ENCODE measurements around the gene AKR1C2.
"Not testable (repeated sequence)": the region's sequence is repeated elsewhere in the genome, so short reads cannot be mapped to it uniquely, and the experiment has no call there.

The AKR1C2 gene

DNA sequence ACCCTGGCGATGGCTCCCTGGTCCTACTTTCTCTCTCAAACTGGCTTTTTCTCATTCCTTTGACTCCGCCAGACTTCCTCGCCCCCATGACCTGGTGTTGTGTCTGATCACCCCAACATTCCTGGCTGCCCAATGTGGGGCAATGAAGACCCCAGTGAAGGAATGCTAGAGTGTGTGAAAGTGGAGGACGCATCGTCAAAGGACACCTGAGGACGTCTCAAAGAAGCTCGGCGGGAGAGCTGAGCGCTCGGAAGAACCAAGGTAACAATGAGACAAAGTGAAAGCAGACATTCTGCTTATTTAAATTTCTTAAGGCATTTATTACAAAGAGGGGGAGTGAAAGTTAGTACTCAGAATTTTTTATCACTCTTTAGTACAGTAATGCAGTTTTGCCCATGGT lies 31.7 kb upstream of the AKR1C2 start:
- Histone ChIP-seq H3K9me2 (replicated peaks; ENCODE audit: insufficient read depth, low read length) (no peaks in the 10 kb centered on the region), H3K4me2 (ENCODE audit: low read depth, low read length, poor library complexity, severe bottlenecking) (no peak overlapping the region), H3F3A (ENCODE audit: insufficient read depth) (no peaks in the 10 kb centered on the region), H3K9me3 (ENCODE audit: insufficient read depth, low read length) (no peaks in the 10 kb centered on the region), H2AFZ (ENCODE audit: low read depth, low read length, severe bottlenecking) (no peak overlapping the region), H4K20me1 (ENCODE audit: low read depth, low read length) (no peaks in the 10 kb centered on the region), H3K36me3 (ENCODE audit: low read length) (no peaks in the 10 kb centered on the region), H3K4me3 (ENCODE audit: insufficient read depth, low read length, poor library complexity, severe bottlenecking) (no peak overlapping the region), H3K79me2 (ENCODE audit: insufficient read depth, low read length) (no peaks in the 10 kb centered on the region), H3K9ac (ENCODE audit: low read length) (no peak overlapping the region), H3K27me3 (ENCODE audit: low read length) (no peaks in the 10 kb centered on the region), H3K27ac (ENCODE audit: low read depth, low read length) (no peak overlapping the region)
- TF ChIP-seq, protein P1, sequence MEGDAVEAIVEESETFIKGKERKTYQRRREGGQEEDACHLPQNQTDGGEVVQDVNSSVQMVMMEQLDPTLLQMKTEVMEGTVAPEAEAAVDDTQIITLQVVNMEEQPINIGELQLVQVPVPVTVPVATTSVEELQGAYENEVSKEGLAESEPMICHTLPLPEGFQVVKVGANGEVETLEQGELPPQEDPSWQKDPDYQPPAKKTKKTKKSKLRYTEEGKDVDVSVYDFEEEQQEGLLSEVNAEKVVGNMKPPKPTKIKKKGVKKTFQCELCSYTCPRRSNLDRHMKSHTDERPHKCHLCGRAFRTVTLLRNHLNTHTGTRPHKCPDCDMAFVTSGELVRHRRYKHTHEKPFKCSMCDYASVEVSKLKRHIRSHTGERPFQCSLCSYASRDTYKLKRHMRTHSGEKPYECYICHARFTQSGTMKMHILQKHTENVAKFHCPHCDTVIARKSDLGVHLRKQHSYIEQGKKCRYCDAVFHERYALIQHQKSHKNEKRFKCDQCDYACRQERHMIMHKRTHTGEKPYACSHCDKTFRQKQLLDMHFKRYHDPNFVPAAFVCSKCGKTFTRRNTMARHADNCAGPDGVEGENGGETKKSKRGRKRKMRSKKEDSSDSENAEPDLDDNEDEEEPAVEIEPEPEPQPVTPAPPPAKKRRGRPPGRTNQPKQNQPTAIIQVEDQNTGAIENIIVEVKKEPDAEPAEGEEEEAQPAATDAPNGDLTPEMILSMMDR (IDR thresholded peaks at IDR 0.05; ENCODE audit: insufficient read depth, low read length, poor library complexity, severe bottlenecking) = no peak
- no peak for TF ChIP-seq EZH2phosphoT487 (conservative IDR thresholded peaks at IDR 0.05; ENCODE audit: low read length)

DNA sequence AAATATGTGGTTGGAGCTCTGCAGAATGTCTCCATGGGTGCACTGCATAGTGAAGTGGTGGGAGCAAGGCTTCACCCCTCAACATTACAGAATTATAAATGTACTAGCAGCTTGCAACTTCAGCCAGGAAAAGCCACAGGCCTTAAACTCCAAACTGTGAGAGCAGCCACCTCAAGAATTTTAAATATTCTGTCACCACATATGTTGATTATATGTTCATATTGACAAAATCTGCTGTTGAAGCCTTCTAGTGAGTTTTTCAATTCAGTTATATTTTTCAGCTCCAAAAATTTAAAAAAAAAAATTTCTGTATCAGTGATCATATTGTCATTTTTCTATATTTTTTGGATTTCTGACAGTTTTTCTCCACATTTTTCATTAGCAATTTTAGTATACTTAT lies 30.9 kb upstream of the AKR1C2 start:
- H3K79me2 ChIP-seq (ENCODE audit: insufficient read depth, low read length) = no peaks in the 10 kb centered on the region
- no peaks in the 10 kb centered on the region for H4K20me1 ChIP-seq (ENCODE audit: low read depth, low read length)
- no peaks in the 10 kb centered on the region for H3K9me3 ChIP-seq (ENCODE audit: insufficient read depth, low read length)
- TF ChIP-seq, protein P1 (IDR thresholded peaks at IDR 0.05; ENCODE audit: insufficient read depth, low read length, poor library complexity, severe bottlenecking) = no peak
- no peak for TF ChIP-seq EZH2phosphoT487 (conservative IDR thresholded peaks at IDR 0.05; ENCODE audit: low read length)
- H3K4me3 ChIP-seq (ENCODE audit: insufficient read depth, low read length, poor library complexity, severe bottlenecking) = no peak overlapping the region
- H3K4me2 ChIP-seq (ENCODE audit: low read depth, low read length, poor library complexity, severe bottlenecking) = no peak overlapping the region
- no peaks in the 10 kb centered on the region for H3K9me2 ChIP-seq (replicated peaks; ENCODE audit: insufficient read depth, low read length)
- H3F3A ChIP-seq (ENCODE audit: insufficient read depth) = no peaks in the 10 kb centered on the region
- no peak overlapping the region for H2AFZ ChIP-seq (ENCODE audit: low read depth, low read length, severe bottlenecking)
- no peak overlapping the region for H3K27ac ChIP-seq (ENCODE audit: low read depth, low read length)
- no peak overlapping the region for H3K9ac ChIP-seq (ENCODE audit: low read length)
- H3K27me3 ChIP-seq (ENCODE audit: low read length) = no peaks in the 10 kb centered on the region
- no peaks in the 10 kb centered on the region for H3K36me3 ChIP-seq (ENCODE audit: low read length)

DNA sequence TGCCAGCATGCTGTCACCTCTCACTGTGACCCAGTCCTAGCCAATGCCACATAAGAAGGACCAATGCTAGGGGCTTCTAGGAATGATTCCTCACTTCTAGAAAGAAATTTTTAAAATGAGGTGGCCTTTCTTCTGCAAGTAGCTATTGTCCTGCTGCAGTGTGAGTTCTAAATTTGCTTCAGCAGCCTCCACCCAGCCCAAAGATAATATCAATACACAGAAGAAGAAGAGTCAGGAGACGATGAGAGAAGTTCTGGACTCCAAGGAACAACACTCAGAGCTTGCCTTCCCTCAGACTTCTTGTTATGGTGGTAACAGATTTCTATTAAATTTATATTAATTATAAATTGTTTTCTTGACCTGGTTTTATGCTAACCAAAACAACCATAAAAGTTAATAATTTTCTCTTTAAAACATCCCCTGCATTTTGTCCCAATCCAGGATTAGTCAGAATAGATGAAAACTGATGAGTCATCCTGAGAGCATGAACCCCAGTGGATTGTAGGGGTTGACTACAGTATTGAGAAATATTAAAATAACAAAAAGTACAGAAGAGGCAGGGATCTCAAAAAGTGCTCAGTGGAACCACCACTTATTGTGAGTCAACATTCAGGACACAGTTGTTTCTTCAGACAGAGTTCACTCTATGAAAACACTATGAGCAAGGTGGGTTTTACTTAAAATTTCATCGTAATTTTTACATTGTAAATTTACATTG lies 29.6 kb upstream of the AKR1C2 start:
- TF ChIP-seq EZH2phosphoT487 (conservative IDR thresholded peaks at IDR 0.05; ENCODE audit: low read length) = no peak
- TF ChIP-seq, protein P1 (IDR thresholded peaks at IDR 0.05; ENCODE audit: insufficient read depth, low read length, poor library complexity, severe bottlenecking) = no peak
- no peaks in the 10 kb centered on the region for H3K36me3 ChIP-seq (ENCODE audit: low read length)
- no peaks in the 10 kb centered on the region for H3F3A ChIP-seq (ENCODE audit: insufficient read depth)
- no peak overlapping the region for H3K27ac ChIP-seq (ENCODE audit: low read depth, low read length)
- no peak overlapping the region for H2AFZ ChIP-seq (ENCODE audit: low read depth, low read length, severe bottlenecking)
- no peak overlapping the region for H3K4me2 ChIP-seq (ENCODE audit: low read depth, low read length, poor library complexity, severe bottlenecking)
- no peaks in the 10 kb centered on the region for H3K79me2 ChIP-seq (ENCODE audit: insufficient read depth, low read length)
- H3K9me3 ChIP-seq (ENCODE audit: insufficient read depth, low read length) = no peaks in the 10 kb centered on the region
- no peaks in the 10 kb centered on the region for H3K9me2 ChIP-seq (replicated peaks; ENCODE audit: insufficient read depth, low read length)
- no peak overlapping the region for H3K9ac ChIP-seq (ENCODE audit: low read length)
- H3K4me3 ChIP-seq (ENCODE audit: insufficient read depth, low read length, poor library complexity, severe bottlenecking) = no peak overlapping the region
- H4K20me1 ChIP-seq (ENCODE audit: low read depth, low read length) = no peaks in the 10 kb centered on the region
- no peaks in the 10 kb centered on the region for H3K27me3 ChIP-seq (ENCODE audit: low read length)

DNA sequence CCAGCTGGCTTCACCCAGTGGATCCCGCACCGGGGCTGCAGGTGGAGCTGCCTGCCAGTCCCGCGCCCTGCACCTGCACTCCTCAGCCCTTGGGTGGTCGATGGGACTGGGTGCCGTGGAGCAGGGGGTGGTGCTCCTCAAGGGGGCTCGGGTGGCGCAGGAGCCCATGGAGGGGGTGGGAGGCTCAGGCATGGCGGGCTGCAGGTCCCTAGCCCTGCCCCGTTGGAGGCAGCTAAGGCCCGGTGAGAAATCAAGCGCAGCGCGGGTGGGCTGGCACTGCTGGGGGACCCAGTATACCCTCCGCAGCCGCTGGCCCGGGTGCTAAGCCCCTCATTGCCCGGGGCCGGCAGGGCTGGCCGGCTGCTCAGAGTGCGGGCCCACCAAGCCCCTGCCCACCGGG lies 28.8 kb upstream of the AKR1C2 start:
- H3K79me2 ChIP-seq (ENCODE audit: insufficient read depth, low read length); H3K4me2 ChIP-seq (ENCODE audit: low read depth, low read length, poor library complexity, severe bottlenecking); H4K20me1 ChIP-seq (ENCODE audit: low read depth, low read length); H3K9me2 ChIP-seq (replicated peaks; ENCODE audit: insufficient read depth, low read length); H3K9me3 ChIP-seq (ENCODE audit: insufficient read depth, low read length); H3K4me3 ChIP-seq (ENCODE audit: insufficient read depth, low read length, poor library complexity, severe bottlenecking); H3K36me3 ChIP-seq (ENCODE audit: low read length); H3K27ac ChIP-seq (ENCODE audit: low read depth, low read length); H3K27me3 ChIP-seq (ENCODE audit: low read length); H3K9ac ChIP-seq (ENCODE audit: low read length); H3F3A ChIP-seq (ENCODE audit: insufficient read depth); H2AFZ ChIP-seq (ENCODE audit: low read depth, low read length, severe bottlenecking): not testable (repeated sequence)

GRCh38 chr10:5031588-5031987 lies 27.9 kb upstream of the AKR1C2 start:
- H3K27me3 ChIP-seq (ENCODE audit: low read length); H3K79me2 ChIP-seq (ENCODE audit: insufficient read depth, low read length); H4K20me1 ChIP-seq (ENCODE audit: low read depth, low read length); H2AFZ ChIP-seq (ENCODE audit: low read depth, low read length, severe bottlenecking); H3K9me2 ChIP-seq (replicated peaks; ENCODE audit: insufficient read depth, low read length); H3K27ac ChIP-seq (ENCODE audit: low read depth, low read length); H3K4me3 ChIP-seq (ENCODE audit: insufficient read depth, low read length, poor library complexity, severe bottlenecking); H3F3A ChIP-seq (ENCODE audit: insufficient read depth); H3K4me2 ChIP-seq (ENCODE audit: low read depth, low read length, poor library complexity, severe bottlenecking); H3K9ac ChIP-seq (ENCODE audit: low read length); H3K36me3 ChIP-seq (ENCODE audit: low read length); H3K9me3 ChIP-seq (ENCODE audit: insufficient read depth, low read length): not testable (repeated sequence)
